Stimulated activated naive CD4-positive, alpha-beta T cell (primary cell): ENCODE measurements around the gene NOX4.
"Not testable (repeated sequence)": the region's sequence is repeated elsewhere in the genome, so short reads cannot be mapped to it uniquely, and the experiment has no call there.

Experiments
- DNase-seq, 6 experiments: peaks; one replicate each; lab custom pipeline; 2025; lab: John Stamatoyannopoulos, UW

Gene NOX4

GRCh38 chr11:89458716-89459115 lies 32.5 kb downstream of the NOX4 start:
- DNase-seq, result no peak

GRCh38 chr11:89457190-89457589 lies 34.0 kb downstream of the NOX4 start:
- DNase-seq, result no peak

- no peak for DNase-seq
Measured at GRCh38 chr11:89456681-89457080, 34.5 kb downstream of the NOX4 start.

- DNase-seq, result no peak
Measured at GRCh38 chr11:89452780-89453179, 38.4 kb downstream of the NOX4 start.

- no peak for DNase-seq
Measured at GRCh38 chr11:89447845-89448244, 43.3 kb downstream of the NOX4 start.

GRCh38 chr11:89443361-89444322 lies 47.5 kb downstream of the NOX4 start:
- no peak for DNase-seq

- no peak for DNase-seq
Measured at GRCh38 chr11:89442801-89443200, 48.4 kb downstream of the NOX4 start.

GRCh38 chr11:89441606-89442005 lies 49.6 kb downstream of the NOX4 start:
- no peak for DNase-seq

GRCh38 chr11:89437317-89437716 lies 53.9 kb downstream of the NOX4 start:
- DNase-seq, result no peak

- no peak for DNase-seq
Measured at GRCh38 chr11:89436071-89436470, 55.1 kb downstream of the NOX4 start.

GRCh38 chr11:89433278-89433677 lies 57.9 kb downstream of the NOX4 start:
- no peak for DNase-seq

GRCh38 chr11:89432182-89432581 lies 59.0 kb downstream of the NOX4 start:
- DNase-seq, result not testable (repeated sequence)

- not testable (repeated sequence) for DNase-seq
Measured at GRCh38 chr11:89426501-89426900, 64.7 kb downstream of the NOX4 start.

GRCh38 chr11:89421718-89422117 lies 69.5 kb downstream of the NOX4 start:
- DNase-seq, result no peak

GRCh38 chr11:89420981-89421380 lies 70.2 kb downstream of the NOX4 start:
- no peak for DNase-seq

- DNase-seq, result no peak
Measured at GRCh38 chr11:89416961-89417360, 74.2 kb downstream of the NOX4 start.

- not testable (repeated sequence) for DNase-seq
Measured at GRCh38 chr11:89411112-89411511, 80.1 kb downstream of the NOX4 start.

- DNase-seq, result not testable (repeated sequence)
Measured at GRCh38 chr11:89410666-89411065, 80.5 kb downstream of the NOX4 start.

- DNase-seq, result not testable (repeated sequence)
Measured at GRCh38 chr11:89408441-89408840, 82.7 kb downstream of the NOX4 start.

GRCh38 chr11:89405629-89406028 lies 85.5 kb downstream of the NOX4 start:
- DNase-seq, result peak in 1 of 6 experiments; percentile 4

GRCh38 chr11:89391654-89392053 lies 99.5 kb downstream of the NOX4 start:
- DNase-seq, result not testable (repeated sequence)

GRCh38 chr11:89387501-89387900 lies 103.7 kb downstream of the NOX4 start:
- not testable (repeated sequence) for DNase-seq

- DNase-seq, result not testable (repeated sequence)
Measured at GRCh38 chr11:89382986-89383385, 108.2 kb downstream of the NOX4 start.

- DNase-seq, result no peak
Measured at GRCh38 chr11:89381094-89381493, 110.1 kb downstream of the NOX4 start.
